Measurements from ENCODE around the gene DEAF1.

The DEAF1 gene

DNA sequence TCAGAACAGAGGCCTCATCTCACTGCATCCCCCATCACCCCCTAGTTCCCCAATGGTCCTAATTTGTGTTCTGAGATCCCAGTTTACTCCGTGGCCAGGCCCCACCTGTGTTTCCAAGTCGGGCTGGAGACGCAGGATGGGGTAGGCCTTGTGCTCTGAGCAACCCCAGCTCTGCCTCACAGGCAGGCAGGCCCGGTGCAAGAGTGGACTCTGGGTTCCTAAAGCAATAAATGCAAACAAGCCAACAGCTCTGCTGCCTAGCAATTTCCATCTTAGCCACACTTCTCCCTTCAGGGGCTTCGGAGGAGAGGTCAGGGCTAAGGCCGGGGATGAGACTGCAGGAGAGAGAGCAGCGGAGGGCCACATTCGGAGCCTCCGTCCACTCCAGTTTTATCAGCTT is 8.5 kb upstream of the DEAF1 start:
- no peak for DNase-seq (ENCODE audit: low read depth in 1 of 2, low spot score in 1 of 2)
- in situ Hi-C loops (cut with HindIII; ENCODE audit: low pct_unique_long_range_greater_than_20kb, low sequenced_read_pairs) = no loop called here
- TF ChIP-seq JUND (IDR thresholded peaks at IDR 0.05; ENCODE audit: low read depth) = no peak

DNA sequence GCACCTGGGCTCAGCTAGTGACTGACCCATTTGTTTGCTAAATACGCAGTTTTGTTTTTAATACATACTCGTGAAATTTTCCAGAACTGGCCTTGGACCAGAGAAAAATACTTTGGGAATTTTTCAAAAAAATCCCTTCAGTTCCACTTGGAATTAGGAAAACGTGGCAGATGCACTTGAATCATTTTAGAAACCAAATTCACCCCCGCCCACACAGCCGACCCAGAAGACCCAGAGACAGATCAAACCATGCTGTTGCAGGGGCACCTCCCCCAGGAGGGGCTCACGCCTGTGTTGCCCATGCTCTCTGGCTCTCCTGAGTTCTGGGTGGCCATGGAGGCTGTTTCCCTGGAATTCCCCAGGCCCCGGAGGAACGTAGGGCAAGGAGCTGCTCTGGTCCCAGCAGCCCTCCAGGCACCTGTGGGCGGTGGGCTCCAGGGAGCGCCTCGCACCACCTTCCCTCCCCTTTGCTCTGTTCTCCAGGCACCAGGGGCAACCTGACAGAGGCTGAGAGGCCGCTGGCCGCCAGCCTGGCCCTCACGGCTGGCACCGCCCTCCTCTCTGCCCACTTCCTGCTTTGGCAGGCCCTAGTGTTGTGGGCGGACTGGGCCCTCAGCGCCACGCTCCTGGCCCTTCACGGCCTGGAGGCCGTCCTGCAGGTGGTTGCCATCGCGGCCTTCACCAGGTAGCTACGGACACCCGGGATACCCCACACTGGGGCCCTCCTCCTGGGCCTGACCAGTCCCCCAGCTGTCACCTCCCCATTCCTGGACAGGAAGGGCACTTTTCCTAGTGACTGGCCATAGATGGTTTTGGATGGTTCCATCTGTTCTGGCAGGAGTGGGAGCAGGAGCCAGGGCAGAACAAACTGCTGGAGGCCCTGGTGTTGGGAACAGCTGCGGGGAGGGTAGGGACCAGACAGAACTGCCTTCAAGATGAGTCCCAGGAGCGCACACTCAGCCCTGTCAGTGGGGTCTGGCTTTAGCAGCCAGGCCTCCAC is 7.7 kb upstream of the DEAF1 start:
- DNase-seq (ENCODE audit: low read depth in 1 of 2, low spot score in 1 of 2) = peak in 1 of 2 experiments; percentile 25
- in situ Hi-C loops (cut with HindIII; ENCODE audit: low pct_unique_long_range_greater_than_20kb, low sequenced_read_pairs) = no loop called here
- no peak for TF ChIP-seq JUND (IDR thresholded peaks at IDR 0.05; ENCODE audit: low read depth)

DNA sequence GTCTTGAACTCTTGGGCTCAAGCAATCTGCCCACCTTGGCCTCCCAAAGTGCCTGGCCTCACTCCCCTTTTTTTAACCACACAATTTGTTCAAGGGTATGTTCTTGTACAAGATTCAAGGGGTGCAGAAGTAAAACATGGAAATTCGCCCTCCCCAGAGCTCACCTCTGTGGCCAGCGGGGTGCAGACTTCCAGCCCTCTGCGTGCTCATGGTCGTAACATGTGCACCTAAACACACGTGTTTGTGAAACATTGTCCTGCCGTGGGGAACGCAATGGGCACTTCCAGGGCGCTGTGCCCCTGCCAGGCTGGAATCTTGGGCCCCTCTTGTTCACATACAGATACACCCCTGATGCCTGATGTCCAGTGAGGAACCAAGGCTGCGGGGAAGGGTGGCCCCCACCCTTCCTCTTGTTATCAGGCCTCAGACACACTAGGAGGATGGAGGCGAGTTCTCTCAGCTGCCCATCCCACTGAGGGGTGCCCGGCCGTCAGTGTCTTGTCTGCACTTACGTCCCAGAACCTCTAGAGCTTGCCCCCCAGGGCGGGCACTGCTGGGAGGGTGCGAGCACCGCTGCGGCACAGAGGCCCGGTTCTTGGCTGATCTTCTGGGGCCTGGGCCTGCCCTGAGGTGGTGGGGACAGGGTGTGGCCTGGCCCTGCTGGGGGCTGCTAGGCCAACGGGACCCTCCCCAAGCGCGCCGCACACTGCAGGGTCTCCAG is 6.9 kb upstream of the DEAF1 start:
- no peak for TF ChIP-seq JUND (IDR thresholded peaks at IDR 0.05; ENCODE audit: low read depth)
- in situ Hi-C loops (cut with HindIII; ENCODE audit: low pct_unique_long_range_greater_than_20kb, low sequenced_read_pairs) = no loop called here
- DNase-seq (ENCODE audit: low read depth in 1 of 2, low spot score in 1 of 2) = no peak

DNA sequence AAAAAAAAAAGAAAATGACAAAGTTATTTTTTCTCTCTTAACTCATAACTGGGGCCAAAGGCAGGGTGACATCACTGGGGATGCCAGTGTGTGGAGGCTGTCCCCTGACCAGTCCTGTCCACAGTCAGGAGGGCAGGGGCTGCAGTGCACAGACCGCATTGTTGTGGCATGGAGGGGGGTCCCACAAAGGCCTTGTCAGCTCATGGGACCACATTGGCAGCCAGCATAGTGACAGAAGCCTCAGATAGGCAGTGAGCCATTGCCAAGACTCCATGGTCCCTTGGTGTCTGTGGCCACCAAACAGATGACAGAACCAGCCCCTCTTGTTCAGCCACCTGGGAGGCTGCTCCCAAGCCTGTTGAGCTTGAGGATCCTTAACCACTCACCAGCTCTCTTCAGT is 4.7 kb upstream of the DEAF1 start:
- no peak for DNase-seq (ENCODE audit: low read depth in 1 of 2, low spot score in 1 of 2)
- in situ Hi-C loops (cut with HindIII; ENCODE audit: low pct_unique_long_range_greater_than_20kb, low sequenced_read_pairs) = no loop called here
- no peak for TF ChIP-seq JUND (IDR thresholded peaks at IDR 0.05; ENCODE audit: low read depth)

DNA sequence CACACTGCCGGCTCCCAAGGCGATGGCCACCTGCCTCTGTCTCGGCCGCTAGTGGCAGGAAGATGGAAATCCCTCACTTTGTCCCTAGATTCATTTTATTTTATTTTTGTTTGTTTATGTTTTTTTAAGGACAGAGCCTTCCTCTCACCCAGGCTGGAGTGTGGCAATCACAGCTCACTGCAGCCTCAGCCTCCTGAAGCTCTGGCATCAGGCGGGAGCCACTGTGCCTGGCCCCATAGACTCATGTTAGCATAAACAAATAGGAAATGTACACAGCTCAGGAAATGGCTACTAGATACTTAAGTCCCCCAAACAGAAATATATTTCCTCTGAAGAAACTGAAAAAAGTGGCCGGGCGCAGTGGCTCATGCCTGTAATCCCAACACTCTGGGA is 4.1 kb upstream of the DEAF1 start:
- no peak for DNase-seq (ENCODE audit: low read depth in 1 of 2, low spot score in 1 of 2)
- TF ChIP-seq JUND (IDR thresholded peaks at IDR 0.05; ENCODE audit: low read depth) = no peak
- in situ Hi-C loops (cut with HindIII; ENCODE audit: low pct_unique_long_range_greater_than_20kb, low sequenced_read_pairs) = no loop called here

DNA sequence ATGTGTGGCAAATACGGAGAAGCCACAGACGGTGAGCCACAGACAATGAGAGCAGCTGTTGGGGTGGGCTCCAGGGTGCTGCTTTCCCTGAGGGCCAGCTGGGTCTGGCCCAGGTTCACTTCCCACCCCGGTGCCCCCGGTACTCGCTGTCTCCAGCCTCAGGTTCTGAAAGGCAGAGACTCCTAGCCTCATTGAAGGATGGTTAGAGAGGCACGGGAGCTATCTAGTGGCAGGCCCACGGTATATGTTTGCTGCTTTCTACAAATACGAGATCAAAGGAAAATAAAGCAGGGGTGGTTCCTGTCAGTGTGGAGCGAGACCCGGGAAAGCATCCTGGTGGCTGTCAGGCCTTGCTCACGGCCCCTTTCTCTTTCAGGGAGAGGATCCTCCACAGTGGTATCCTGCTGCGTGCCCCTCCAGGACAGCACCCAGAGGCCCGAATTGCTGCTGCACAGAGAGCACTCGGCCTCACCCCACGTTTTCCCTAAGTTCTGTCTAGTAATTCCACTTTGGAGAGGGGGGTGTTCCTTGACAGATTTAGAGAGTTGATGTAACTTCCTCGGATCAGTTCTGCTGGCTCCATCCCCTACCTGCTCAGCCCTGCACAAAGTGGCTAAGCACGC is 3.6 kb upstream of the DEAF1 start:
- in situ Hi-C loops (cut with HindIII; ENCODE audit: low pct_unique_long_range_greater_than_20kb, low sequenced_read_pairs) = no loop called here
- DNase-seq (ENCODE audit: low read depth in 1 of 2, low spot score in 1 of 2) = no peak
- TF ChIP-seq JUND (IDR thresholded peaks at IDR 0.05; ENCODE audit: low read depth) = no peak

DNA sequence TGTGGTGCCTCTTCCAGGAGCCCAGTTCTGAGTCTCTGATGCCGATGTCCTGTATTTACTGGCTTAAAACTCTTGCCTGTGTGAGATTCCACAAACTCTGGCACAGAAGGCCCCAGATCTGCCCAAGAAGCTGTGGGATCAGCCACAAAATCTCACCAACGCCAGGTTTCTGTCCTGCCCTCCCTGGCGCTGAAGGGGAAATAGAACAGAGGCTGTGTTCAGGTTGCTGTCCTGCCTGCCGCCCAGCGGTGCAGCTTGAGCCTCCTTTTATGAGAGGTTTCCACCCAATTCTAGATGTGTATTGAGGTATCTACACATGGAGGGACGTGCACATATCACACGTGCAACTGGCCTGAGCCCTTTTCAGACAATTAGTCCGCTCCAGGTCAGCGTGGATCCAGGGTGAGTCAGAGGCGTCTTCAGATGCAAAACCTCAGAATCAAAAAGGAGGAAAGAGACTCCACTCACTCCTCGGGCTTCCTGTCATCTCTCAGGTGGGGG is 2.8 kb upstream of the DEAF1 start:
- no peak for TF ChIP-seq JUND (IDR thresholded peaks at IDR 0.05; ENCODE audit: low read depth)
- no peak for DNase-seq (ENCODE audit: low read depth in 1 of 2, low spot score in 1 of 2)
- in situ Hi-C loops (cut with HindIII; ENCODE audit: low pct_unique_long_range_greater_than_20kb, low sequenced_read_pairs) = no loop called here

DNA sequence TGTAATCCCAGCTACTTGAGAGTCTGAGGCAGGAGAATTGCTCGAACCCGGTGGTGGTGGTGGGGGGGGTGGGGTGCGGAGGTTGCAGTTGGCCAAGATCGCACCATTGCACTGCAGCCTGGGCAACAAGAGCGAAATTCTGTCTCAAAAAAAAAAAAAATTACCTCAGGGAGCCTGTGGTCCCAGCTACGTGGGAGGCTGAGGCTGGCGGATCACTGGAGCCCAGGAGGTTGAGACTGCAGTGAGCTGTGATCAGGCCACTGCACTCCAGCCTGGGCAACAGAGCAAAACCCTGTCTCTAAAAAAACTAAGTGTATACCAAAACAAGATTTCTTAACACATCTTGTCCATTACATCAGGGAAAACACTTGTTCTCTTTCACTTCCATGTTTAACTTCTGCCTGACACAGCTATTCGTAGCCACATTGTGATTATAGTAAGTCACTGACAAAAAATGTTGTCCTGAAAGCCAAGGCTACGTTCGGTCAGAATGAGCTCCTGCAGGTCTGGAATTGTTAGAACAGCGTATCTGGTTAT is 2.0 kb upstream of the DEAF1 start:
- no peak for TF ChIP-seq JUND (IDR thresholded peaks at IDR 0.05; ENCODE audit: low read depth)
- in situ Hi-C loops (cut with HindIII; ENCODE audit: low pct_unique_long_range_greater_than_20kb, low sequenced_read_pairs) = no loop called here
- DNase-seq (ENCODE audit: low read depth in 1 of 2, low spot score in 1 of 2) = no peak

DNA sequence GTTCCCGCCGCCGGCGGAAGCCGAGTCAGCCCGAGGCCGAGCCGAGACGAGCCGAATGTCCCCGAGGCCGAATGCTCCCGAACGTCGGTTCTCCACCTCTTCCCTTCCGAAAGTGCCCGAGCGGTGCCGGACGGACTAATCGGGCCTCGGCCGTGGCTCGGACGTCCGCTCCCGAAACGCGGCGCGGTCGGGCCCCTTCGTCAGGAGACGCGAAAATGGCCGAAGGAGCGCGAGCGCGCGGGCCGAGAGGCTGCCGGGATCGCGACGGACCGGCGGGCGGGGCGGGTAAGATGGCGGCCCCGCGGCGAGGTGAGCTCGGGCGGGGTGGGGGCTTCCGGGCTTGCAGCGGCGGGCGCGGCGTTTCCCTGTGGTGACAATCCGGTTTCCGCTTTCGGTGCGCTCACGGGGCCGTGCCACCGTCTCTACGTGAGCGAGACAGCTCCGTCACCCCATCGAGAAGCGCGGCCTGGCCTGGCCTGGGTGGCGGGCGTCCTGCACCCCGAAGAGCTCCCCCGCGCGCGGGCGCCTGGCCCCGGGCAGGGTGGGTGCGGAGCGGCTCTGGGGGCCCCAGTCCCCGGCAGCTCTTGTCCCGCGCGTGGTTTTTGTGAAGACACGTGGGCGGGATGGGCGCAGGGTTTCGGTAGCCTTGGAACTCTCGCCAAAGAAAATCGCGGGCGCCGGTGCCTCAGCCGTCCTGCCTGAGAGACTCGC is 671 bp upstream of the DEAF1 start, which contains the start of gene TMEM80:
TSS of gene TMEM80 (plus strand) at position 279 of the 711 bp plus-strand sequence. CDS start at position 291, 12 bp downstream.
- DNase-seq (ENCODE audit: low read depth in 1 of 2, low spot score in 1 of 2) = peak in 1 of 2 experiments; percentile 97
- in situ Hi-C loops (cut with HindIII; ENCODE audit: low pct_unique_long_range_greater_than_20kb, low sequenced_read_pairs) = no loop called here
- no peak for TF ChIP-seq JUND (IDR thresholded peaks at IDR 0.05; ENCODE audit: low read depth)

DNA sequence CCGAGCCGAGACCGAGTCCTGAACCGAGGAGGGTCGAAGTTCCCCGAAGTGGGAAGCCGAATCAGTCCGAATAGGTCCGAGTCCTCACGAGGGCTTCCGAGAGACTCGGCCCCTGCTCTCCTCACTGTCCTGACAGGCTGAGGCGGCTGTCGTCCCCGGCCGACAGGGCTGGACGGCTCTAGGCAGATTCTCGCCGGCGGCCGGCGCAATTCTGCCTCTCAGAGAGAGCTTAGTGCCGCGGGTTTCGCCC is 191 bp upstream of the DEAF1 start:
- TF ChIP-seq JUND (IDR thresholded peaks at IDR 0.05; ENCODE audit: low read depth) = no peak
- no peak for DNase-seq (ENCODE audit: low read depth in 1 of 2, low spot score in 1 of 2)
- in situ Hi-C loops (cut with HindIII; ENCODE audit: low pct_unique_long_range_greater_than_20kb, low sequenced_read_pairs) = no loop called here

DNA sequence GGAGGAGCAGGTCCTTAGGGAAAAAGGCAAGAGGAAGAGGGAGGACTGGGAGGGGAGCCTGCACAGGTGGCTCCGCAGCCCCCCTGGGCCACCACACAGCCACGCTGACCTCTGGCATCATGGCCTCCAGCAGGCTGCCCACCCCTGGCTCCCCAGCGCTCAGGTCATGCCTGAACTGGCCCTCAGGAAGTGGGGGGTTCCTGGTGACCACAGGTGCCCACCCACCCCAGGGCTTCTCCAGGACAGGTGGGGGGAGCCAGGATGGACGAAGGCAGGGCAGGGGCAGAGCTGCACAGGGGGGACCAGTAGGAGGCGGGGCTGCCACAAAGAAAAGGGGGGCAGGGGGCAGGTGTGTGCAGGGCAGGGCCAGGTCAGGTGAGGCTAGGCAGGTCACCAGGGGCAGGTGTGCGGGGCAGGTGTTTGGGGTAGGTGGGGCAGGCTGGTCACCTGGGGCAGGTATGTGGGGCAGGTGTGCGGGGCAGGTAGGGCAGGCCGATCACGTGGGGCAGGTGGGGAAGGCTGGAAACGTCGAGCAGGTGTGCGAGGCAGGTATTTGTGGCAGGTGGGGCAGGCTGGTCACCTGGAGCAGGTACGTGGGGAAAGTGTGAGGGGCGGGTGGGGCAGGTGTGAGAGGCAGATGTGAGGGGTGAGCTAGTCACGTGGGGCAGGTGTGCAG is 997 bp downstream of the DEAF1 start:
- no peak for DNase-seq (ENCODE audit: low read depth in 1 of 2, low spot score in 1 of 2)
- in situ Hi-C loops (cut with HindIII; ENCODE audit: low pct_unique_long_range_greater_than_20kb, low sequenced_read_pairs) = no loop called here
- TF ChIP-seq JUND (IDR thresholded peaks at IDR 0.05; ENCODE audit: low read depth) = no peak
